Astrocyte of the spinal cord (primary cell): ENCODE results near the gene CD38.
A peak's percentile ranks its signal among the peaks of the same experiment; 100 is the strongest.

Experiments
- DNase-seq: peaks from one replicate; pipeline ENCODE4 v3.0.0; 2011; ENCODE audit warnings: low read depth, low spot score
- H3K4me3 ChIP-seq: 2 replicates; pipeline ENCODE4 v1.5.1; 2011; ENCODE audit warnings: low read depth, mild to moderate bottlenecking, low read length, moderate library complexity
- CTCF ChIP-seq: IDR thresholded peaks from 2 replicates; pipeline ENCODE4 v1.5.1; 2012; ENCODE audit warnings: low read depth, mild to moderate bottlenecking, low read length, inconsistent platforms
- in situ Hi-C: cut with HindIII; loops from 2 replicates; pipeline ENCODE4 v1.10.0; 2017; ENCODE audit warnings: low sequenced_read_pairs

CD38 gene

DNA sequence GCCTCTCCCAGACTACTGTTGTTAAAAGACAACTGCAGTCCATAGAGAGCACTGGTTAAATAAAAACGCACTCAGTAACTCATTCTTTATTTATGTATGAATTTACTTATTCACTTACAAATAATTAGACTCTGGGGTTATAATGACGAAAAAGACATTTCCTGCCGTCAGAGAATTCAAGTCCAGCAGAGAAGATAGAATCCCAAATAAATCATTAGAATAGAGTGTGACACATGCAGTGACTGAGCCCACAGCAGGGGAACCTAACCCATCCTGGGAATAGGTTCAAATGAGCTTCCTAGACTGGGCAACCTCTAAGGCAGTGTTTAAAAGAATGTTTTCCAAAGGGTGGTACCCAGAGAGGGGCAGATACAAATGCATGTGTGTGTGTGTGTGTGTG, 106.5 kb downstream of the CD38 start:
- no peak overlapping the region for H3K4me3 ChIP-seq
- TF ChIP-seq CTCF: no peak
- DNase-seq: peak; percentile 55
- in situ Hi-C loops: no loop called here

GRCh38 chr4:15885422-15885821, 107.3 kb downstream of the CD38 start:
- no peak for TF ChIP-seq CTCF
- H3K4me3 ChIP-seq: no peak overlapping the region
- in situ Hi-C loops: no loop called here
- DNase-seq: no peak

GRCh38 chr4:15888515-15888914, 110.4 kb downstream of the CD38 start:
- in situ Hi-C loops: no loop called here
- no peak for DNase-seq
- no peak for TF ChIP-seq CTCF
- H3K4me3 ChIP-seq: no peak overlapping the region

- DNase-seq: no peak
- in situ Hi-C loops: no loop called here
- no peak for TF ChIP-seq CTCF
- H3K4me3 ChIP-seq: no peak overlapping the region
Observed at GRCh38 chr4:15890246-15890829, 112.2 kb downstream of the CD38 start.

DNA sequence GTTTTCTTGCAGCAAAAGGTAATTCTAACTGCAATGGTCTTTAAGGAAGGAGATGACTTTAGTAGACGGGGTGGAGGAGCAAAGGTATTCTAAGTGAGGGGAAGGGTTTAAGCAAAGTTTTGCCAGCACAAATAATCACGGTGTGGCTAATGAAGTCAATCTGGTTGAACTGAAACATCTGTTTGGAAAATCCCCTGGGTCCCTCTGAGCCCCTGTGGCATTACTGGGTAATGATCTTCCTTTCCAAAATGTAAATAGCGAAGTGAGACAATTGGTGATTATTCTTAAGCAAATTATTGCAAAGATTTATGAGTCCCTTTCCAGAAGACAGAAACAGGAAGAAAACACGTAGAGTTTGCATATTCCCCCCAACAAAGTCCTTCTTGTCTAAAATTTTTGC, 113.2 kb downstream of the CD38 start:
- TF ChIP-seq CTCF: no peak
- in situ Hi-C loops: no loop called here
- no peak for DNase-seq

GRCh38 chr4:15893962-15894361, 115.8 kb downstream of the CD38 start:
- no peak overlapping the region for H3K4me3 ChIP-seq
- in situ Hi-C loops: no loop called here
- no peak for TF ChIP-seq CTCF
- peak; percentile 97 for DNase-seq

More for the DNA sequence above, 113.2 kb downstream of the CD38 start:
- H3K4me3 ChIP-seq: no peak overlapping the region

GRCh38 chr4:15894393-15894792, 116.3 kb downstream of the CD38 start:
- H3K4me3 ChIP-seq: no peak overlapping the region
- peak; percentile 22 for DNase-seq
- no peak for TF ChIP-seq CTCF
- in situ Hi-C loops: no loop called here
